Endodermal cell (in vitro differentiated cells): ENCODE measurements around the gene SYT1. TPM values are rescaled to one million over a fixed set of nuclear protein-coding genes. Genes with fewer than 3 reads are reported as not detected.

Source experiments
- DNase-seq: peaks from one replicate; pipeline ENCODE4 v3.0.0-alpha.2; 2017
- H3K27ac ChIP-seq: 2 replicates; pipeline ENCODE4 v1.5.1; 2013; ENCODE audit warnings: mild to moderate bottlenecking, low read depth, low read length, moderate library complexity
- H3K27me3 ChIP-seq: 2 replicates; pipeline ENCODE4 v1.6.1; 2013; ENCODE audit warnings: mild to moderate bottlenecking, low read length, moderate library complexity; ENCODE audit not compliant: insufficient read depth, control insufficient read depth, poor library complexity, severe bottlenecking
- H3K36me3 ChIP-seq: 2 replicates; pipeline ENCODE4 v1.7.0; 2013; ENCODE audit warnings: mild to moderate bottlenecking, low read length, moderate library complexity; ENCODE audit not compliant: control insufficient read depth, insufficient read depth
- H3K4me1 ChIP-seq: one replicate; pipeline ENCODE4 v1.7.0; 2013; ENCODE audit warnings: low read length; ENCODE audit not compliant: control insufficient read depth, insufficient read depth
- H3K4me3 ChIP-seq: 2 replicates; pipeline ENCODE4 v1.5.1; 2013; ENCODE audit warnings: mild to moderate bottlenecking, low read length, moderate library complexity
- H3K9ac ChIP-seq: 2 replicates; pipeline ENCODE4 v1.6.1; 2013; ENCODE audit warnings: mild to moderate bottlenecking, low read length, moderate library complexity; ENCODE audit not compliant: poor library complexity, severe bottlenecking; ENCODE audit errors: extremely low read depth
- H3K9me3 ChIP-seq: 2 replicates; pipeline ENCODE4 v1.6.1; 2013; ENCODE audit warnings: mild to moderate bottlenecking, low read length, moderate library complexity; ENCODE audit not compliant: control insufficient read depth
- H3K27ac Mint-ChIP-seq: 2 replicates; pipeline ENCODE4 v1.8.0; 2020; ENCODE audit warnings: mixed read lengths
- H3K27me3 Mint-ChIP-seq: 2 replicates; pipeline ENCODE4 v1.8.0; 2021; ENCODE audit warnings: mild to moderate bottlenecking, mixed read lengths; ENCODE audit not compliant: insufficient read depth
- H3K36me3 Mint-ChIP-seq: 2 replicates; pipeline ENCODE4 v1.8.0; 2020; ENCODE audit warnings: low read depth, mixed read lengths
- H3K4me1 Mint-ChIP-seq: 2 replicates; pipeline ENCODE4 v1.8.0; 2020; ENCODE audit warnings: mixed read lengths
- H3K4me3 Mint-ChIP-seq: 2 replicates; pipeline ENCODE4 v1.8.0; 2020; ENCODE audit warnings: mild to moderate bottlenecking, moderate library complexity, mixed read lengths
- H3K9me3 Mint-ChIP-seq: 2 replicates; pipeline ENCODE4 v1.8.0; 2020; ENCODE audit warnings: mild to moderate bottlenecking, mixed read lengths
- WGBS, 2 experiments: methylation state at CpG; one replicate each; pipeline versions ENCODE4 v1.1.5 to v1.1.7; 2013; ENCODE audit warnings: missing lambda C conversion rate in 2 of 2, mixed read lengths in 1 of 2; ENCODE audit not compliant: insufficient coverage in 1 of 2, insufficient read length in 1 of 2; 5-methylcytosine and 5-hydroxymethylcytosine counted together
- total RNA-seq, 2 donors: library from RNA; stranded (reverse); fragmentation: NEBNext Ultra II Directional in 1 of 2; extraction: Animal tissue kit (Norgen Biotek cat#: 25700) in 1 of 2; gene quantifications; 2 replicates in 1 of 2; 3 replicates in 1 of 2; pipeline ENCODE4 v1.2.1, GENCODE V29; 2021
- TF ChIP-seq, protein P1 (sequence below): fragments of 200-600 bp; sonication (generic); conservative IDR thresholded peaks from 2 replicates; pipeline ENCODE4 v1.5.0; 2021; ENCODE audit warnings: antibody characterized with exemption, mild to moderate bottlenecking

The SYT1 gene
- total RNA-seq, 2 donors from 2014 or later = 6.8 to 10.7 TPM

DNA sequence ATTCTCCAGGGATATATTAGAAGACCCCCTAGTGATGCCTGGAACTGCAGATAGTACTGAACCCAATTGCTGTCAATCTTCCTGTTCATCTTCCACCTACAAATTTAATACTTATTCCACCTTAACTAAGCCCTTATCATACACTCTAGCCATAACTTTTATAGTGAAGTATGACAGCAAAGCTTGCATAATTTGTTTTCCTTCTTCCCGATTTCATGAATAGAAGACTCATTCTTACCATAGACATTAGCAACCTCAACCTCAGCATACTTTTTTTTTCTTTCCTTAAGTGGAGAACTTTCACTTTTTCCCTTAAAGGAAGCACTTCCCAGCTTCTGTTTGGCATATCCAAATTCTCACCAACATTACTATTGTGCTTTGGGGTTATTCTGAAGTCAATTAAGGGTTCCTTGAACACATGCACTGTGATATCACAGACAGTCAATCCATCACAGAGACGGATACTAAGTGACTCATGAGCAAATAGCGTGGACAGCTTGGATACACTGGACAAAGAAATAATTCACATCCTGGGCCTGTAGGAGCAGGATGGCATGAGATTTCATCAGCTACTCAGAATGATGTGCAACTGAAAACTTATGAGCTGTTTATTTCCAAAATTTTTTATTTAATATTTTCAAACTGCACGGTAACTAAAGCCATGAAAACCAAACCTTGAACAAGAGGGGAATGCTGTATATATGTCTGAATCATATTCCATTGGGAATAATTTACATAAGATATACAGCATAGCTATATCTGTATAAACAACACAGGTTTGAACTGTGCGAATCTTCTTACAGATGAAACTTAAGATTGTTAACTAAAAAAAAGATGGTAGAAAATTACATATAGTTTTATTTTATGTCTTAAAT lies 63.9 kb downstream of the SYT1 start:
- H3K4me1 Mint-ChIP-seq = no peaks in the 10 kb centered on the region
- H3K4me3 Mint-ChIP-seq = no peak overlapping the region
- no peaks in the 10 kb centered on the region for H3K9me3 Mint-ChIP-seq
- no peak overlapping the region for H3K27ac ChIP-seq
- no peaks in the 10 kb centered on the region for H3K4me1 ChIP-seq
- no peaks in the 10 kb centered on the region for H3K36me3 Mint-ChIP-seq
- H3K27ac Mint-ChIP-seq = no peak overlapping the region
- 88 to 90% methylated on average over 3 of the region's 5 CpGs for WGBS, 2 experiments
- H3K36me3 ChIP-seq = no peaks in the 10 kb centered on the region
- no peak overlapping the region for H3K4me3 ChIP-seq
- no peak overlapping the region for H3K9ac ChIP-seq
- DNase-seq = no peak
- H3K27me3 ChIP-seq = no peaks in the 10 kb centered on the region
- no peaks in the 10 kb centered on the region for H3K27me3 Mint-ChIP-seq
- TF ChIP-seq, protein P1, sequence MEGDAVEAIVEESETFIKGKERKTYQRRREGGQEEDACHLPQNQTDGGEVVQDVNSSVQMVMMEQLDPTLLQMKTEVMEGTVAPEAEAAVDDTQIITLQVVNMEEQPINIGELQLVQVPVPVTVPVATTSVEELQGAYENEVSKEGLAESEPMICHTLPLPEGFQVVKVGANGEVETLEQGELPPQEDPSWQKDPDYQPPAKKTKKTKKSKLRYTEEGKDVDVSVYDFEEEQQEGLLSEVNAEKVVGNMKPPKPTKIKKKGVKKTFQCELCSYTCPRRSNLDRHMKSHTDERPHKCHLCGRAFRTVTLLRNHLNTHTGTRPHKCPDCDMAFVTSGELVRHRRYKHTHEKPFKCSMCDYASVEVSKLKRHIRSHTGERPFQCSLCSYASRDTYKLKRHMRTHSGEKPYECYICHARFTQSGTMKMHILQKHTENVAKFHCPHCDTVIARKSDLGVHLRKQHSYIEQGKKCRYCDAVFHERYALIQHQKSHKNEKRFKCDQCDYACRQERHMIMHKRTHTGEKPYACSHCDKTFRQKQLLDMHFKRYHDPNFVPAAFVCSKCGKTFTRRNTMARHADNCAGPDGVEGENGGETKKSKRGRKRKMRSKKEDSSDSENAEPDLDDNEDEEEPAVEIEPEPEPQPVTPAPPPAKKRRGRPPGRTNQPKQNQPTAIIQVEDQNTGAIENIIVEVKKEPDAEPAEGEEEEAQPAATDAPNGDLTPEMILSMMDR = no peak
- no peaks in the 10 kb centered on the region for H3K9me3 ChIP-seq

DNA sequence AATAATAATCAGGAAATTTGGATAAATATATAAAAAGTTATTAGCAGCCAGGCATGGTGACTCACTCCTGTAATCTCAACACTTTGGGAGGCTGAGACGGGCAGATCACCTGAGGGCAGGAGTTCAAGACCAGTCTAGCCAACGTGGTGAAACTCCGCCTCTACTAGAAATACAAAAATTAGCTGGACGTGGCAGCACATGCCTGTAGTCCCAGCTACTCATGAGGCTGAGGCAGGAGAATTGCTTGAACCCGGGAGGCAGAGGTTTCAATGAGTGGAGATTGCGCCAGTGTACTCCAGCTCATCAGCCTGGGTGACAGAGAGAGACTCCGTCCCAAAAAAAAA lies 64.5 kb downstream of the SYT1 start:
- Mint-ChIP-seq H3K36me3 (no peaks in the 10 kb centered on the region), H3K4me1 (no peaks in the 10 kb centered on the region), H3K9me3 (no peaks in the 10 kb centered on the region), H3K4me3 (no peak overlapping the region), H3K27me3 (no peaks in the 10 kb centered on the region), H3K27ac (no peak overlapping the region)
- Histone ChIP-seq H3K4me3 (no peak overlapping the region), H3K36me3 (no peaks in the 10 kb centered on the region), H3K9me3 (no peaks in the 10 kb centered on the region), H3K27ac (no peak overlapping the region), H3K4me1 (no peaks in the 10 kb centered on the region), H3K9ac (no peak overlapping the region), H3K27me3 (no peaks in the 10 kb centered on the region)
- WGBS, 2 experiments = 89 to 97% methylated on average over 5 to 6 of the region's 7 CpGs
- TF ChIP-seq, protein P1 = no peak
- no peak for DNase-seq

DNA sequence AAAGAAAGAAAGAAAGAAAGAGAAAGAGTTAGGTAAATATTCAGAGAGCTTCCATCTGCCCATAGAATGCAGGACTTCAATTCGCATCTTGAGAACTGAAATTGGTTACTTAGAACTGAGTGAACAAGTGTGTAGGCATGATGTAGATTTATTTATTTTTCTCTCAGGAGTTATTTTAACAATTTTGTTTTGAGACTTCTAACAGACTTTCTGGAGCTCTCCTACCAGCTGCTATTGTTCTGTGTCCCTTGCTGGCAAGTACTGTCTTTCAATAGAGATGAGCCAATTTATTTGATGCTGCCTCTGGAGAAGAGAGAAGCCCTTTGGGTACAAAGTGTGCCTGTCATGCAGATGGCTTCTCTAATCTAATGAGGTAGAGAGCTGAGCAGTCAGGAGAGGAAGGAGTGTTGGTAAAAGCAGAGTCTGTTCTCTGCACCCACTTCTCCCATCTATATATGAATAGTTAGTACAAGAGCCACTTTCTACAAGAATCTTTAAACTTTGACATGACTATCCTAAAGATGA lies 67.0 kb downstream of the SYT1 start:
- TF ChIP-seq, protein P1 = no peak
- H3K27me3 ChIP-seq = no peaks in the 10 kb centered on the region
- no peak overlapping the region for H3K27ac ChIP-seq
- no peak overlapping the region for H3K4me3 Mint-ChIP-seq
- no peaks in the 10 kb centered on the region for H3K9me3 ChIP-seq
- H3K4me3 ChIP-seq = no peak overlapping the region
- H3K9me3 Mint-ChIP-seq = no peaks in the 10 kb centered on the region
- no peak overlapping the region for H3K9ac ChIP-seq
- no peaks in the 10 kb centered on the region for H3K36me3 ChIP-seq
- 93 to 100% methylated on average over 1 of the region's 1 CpG for WGBS, 2 experiments
- no peaks in the 10 kb centered on the region for H3K4me1 ChIP-seq
- H3K27ac Mint-ChIP-seq = no peak overlapping the region
- DNase-seq = no peak
- H3K36me3 Mint-ChIP-seq = no peaks in the 10 kb centered on the region
- no peaks in the 10 kb centered on the region for H3K27me3 Mint-ChIP-seq
- H3K4me1 Mint-ChIP-seq = no peaks in the 10 kb centered on the region
